GM04503 (cell line): ENCODE measurements around the gene PTPRG.

Source experiments
- DNase-seq: peaks from one replicate; pipeline ENCODE4 v3.0.0-alpha.2; 2012; ENCODE audit warnings: low read depth

The PTPRG gene

GRCh38 chr3:62122819-62123218, 561.4 kb downstream of the PTPRG start:
- DNase-seq, result no peak

GRCh38 chr3:62125380-62125779, 564.0 kb downstream of the PTPRG start:
- no peak for DNase-seq

GRCh38 chr3:62127116-62127515, 565.7 kb downstream of the PTPRG start:
- no peak for DNase-seq

DNA sequence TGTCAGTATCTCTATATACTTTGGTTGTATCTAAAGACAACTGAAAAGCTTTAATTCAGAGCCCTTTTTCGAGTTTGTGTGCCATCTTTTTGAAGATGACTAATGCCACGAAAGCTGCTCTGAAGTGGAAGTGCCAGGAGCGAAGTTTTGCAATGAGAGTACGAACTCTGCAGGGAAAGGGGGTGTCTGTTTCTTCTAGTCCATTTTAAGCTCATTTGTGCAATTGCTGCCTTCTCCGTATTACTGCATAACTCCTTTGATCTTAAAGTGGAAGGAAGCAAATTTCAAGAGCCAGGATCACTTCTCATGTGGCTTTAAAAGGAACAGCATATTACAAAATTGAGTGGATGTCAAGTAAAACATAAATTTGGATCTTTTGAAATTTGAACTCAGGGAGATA, 566.7 kb downstream of the PTPRG start:
- peak; percentile 13 for DNase-seq

DNA sequence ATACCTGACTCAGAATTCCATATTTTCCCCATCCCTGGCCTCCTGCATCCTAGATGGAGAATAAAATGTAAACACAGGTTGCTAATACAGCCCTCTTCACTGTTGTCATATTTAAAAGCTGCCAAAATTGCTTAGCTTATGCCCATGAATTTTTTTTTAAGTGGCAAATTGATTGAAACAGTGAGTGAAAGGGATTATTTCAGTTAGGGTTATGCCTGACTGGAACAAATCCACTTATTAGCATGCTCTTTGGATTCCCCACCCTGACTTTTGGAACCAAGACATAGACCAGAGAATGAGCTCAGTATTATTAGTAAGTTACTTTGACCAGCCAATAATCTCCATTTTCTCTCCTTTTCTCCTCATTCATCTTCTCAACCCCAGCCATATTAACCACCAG, 567.3 kb downstream of the PTPRG start:
- DNase-seq, result no peak

DNA sequence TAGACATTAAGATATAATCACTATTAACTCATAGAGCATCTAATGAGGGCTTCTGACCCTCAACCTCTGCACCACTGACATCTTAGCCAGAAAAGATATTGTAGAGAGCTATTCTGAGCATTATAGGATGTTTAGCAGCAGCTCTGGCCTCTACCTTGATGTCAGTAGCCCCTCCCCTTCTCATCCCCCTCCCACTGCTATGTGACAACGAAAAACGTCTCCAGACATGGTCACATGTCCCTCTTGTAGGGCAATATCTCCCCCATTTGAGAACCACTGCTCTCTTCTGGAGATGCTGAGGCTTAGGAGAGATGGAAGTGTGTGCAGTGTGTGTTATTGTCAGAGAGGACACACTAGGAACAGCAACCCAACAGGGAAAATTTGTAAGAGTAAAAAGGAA, 569.7 kb downstream of the PTPRG start:
- no peak for DNase-seq

GRCh38 chr3:62131620-62132019, 570.2 kb downstream of the PTPRG start:
- DNase-seq, result no peak

DNA sequence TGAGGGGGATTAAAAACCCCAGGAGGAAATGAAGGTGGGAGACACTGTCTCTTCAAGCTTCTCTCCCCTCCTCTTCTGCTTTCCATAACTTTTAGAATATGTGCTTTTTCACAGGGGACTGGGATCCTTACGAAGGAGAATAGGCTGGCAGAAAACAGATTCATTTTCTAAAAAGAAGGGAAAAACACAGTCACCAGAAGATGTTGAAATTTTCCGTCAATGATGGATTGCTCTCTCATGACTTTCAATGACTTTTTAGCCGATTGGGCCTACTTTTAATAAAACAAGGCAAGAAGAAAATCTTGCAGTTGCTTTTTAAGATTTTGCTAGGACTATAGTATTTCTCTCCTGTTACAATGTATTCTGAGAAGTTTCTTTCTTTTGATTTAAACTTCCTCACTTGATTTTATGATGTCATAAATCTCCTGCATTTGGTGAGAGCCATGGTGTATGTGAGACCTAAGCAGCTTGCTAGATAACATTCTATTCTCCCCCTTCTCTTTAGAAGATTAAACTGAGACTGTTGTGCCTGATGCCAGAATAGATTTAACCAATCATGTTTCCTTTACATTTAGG, 570.7 kb downstream of the PTPRG start:
- DNase-seq, result no peak

DNA sequence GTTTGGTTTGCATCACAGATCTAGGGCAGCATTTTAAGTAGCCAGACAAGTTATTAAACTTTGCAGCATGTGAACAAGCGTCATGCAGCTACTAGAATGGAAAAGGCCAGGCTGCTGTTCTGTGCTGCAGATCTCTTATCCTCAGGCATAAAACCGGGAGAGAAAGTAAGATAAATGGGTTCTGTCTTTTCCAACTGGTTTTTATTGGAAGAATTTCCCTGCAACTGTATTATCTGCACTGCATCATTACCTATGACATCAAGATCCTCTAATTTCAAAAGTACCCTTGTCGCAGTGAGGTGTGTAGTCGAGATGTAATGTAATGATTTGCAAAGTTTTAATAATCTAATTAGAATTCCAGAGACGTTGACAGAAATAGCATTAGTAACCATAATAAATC, 571.6 kb downstream of the PTPRG start:
- no peak for DNase-seq

DNA sequence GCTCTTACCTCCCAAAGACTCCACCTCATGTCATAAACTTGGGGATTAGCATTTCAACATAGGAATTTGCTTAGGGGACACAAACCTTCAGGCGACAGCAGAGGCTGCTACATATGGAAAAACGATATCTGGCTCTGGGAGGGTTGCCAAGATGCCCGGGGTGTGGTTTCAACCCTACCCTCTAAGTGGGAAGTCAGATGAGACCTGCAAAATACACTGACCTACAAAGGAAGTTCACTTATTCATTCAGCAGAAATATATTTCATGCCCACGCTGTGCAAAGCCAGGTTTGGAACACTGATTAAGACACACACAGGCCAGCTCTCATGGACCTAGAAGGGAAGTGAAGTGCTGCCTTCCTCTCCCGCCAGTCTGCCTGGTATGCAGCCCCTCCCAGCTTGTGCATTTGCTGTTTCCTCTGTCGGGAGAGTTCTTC, 572.7 kb downstream of the PTPRG start:
- no peak for DNase-seq

DNA sequence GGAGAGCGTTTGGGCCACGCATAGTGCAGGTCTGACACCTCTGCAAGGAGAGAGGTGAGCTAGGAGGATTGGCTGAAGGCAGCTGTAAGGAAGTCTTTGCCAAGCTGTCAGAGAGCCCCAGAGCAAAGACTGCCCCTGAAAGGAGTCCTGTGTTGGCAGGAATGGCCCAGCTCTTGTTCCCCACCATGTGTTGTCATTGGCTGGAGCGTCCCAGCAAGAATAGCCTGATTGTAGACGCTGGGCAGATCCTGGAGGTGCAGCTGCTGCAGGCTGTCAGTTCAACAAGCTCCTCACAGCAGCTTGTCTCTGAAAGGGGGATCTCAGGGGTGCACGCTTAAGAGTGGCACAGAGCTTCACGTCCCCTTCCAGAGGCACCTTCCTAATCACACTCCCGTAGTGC, 574.4 kb downstream of the PTPRG start:
- no peak for DNase-seq

DNA sequence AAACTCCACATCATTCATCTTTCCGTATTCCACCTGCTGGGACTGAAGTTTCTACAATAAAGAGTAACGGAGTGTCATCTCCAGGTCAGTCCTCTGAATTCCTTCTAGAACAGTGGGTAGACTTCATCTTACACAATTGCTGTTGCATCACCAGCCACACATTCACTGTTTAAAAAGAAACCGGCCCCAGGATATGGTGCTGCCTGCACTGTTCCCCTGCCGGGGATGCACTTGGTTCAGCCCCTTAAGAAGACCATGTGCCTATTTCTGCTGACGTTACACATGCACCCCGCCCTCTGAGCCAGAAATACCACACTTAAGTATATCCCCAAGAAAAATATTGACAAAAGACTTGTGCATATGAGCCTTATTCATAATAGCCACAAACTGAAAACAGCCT, 578.6 kb downstream of the PTPRG start:
- DNase-seq, result no peak

- DNase-seq, result no peak
These were observed 581.1 kb downstream of the PTPRG start for GRCh38 chr3:62142331-62143085.

GRCh38 chr3:62143843-62144450, 582.6 kb downstream of the PTPRG start:
- DNase-seq, result no peak

DNA sequence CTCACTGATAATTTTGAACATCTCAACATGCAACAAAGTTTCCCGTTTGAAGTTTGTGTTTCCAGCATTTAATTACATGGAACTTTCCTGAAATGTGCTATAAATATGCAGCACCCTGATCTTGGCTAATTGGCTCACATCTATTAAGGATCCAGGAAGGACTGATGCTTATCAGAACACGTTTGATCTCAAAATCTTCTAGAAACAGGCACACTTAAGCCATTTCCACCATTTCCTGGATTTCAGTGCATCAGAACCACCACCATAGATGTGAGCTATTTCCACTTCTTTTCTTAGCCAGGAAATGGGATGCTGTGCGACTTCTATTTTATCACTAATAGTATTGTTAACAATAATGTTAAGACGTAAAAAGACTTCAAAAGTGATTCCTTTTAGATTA, 583.1 kb downstream of the PTPRG start:
- DNase-seq, result no peak

GRCh38 chr3:62145086-62145757, 583.9 kb downstream of the PTPRG start:
- no peak for DNase-seq

- no peak for DNase-seq
These were observed 588.2 kb downstream of the PTPRG start for GRCh38 chr3:62149539-62149938.

DNA sequence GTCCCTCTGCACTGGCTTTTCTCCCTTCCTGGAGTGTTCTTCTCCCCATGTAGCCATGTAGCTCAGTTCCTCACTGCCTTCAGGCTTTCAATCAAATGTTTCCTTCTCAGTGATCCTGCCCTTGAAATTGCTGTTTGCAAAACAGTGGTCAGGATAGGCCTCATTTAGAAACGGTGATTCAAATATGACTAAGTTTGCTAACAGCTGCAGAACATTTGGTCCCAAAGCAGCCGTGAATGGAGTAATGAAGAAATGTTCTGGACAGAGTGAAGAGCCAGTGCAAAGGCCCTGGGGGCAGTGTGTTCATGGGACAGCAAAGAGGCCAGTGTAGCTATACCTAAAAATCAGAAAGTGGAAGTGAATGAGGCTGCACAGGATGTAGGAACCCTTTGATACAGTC, 588.6 kb downstream of the PTPRG start:
- peak; percentile 50 for DNase-seq

GRCh38 chr3:62151591-62151990, 590.2 kb downstream of the PTPRG start:
- no peak for DNase-seq

DNA sequence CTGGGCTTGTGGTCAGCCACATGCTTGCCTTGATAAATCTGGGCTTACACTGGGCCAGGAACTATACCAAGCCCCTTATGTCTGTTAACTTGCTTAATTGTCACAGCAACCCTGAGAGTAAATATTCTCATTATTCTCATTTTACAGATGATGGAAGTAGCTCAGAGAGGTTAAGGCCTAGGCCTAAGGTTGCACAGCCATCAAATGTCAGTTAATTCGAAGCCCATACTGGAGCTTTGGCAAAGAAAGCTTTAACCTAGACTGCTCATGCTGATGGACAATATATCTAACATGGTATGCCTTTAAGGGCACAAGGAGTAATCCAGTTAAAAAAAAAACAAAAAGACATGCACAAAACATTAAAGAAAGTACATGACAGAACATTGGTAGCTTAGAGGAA, 591.9 kb downstream of the PTPRG start:
- no peak for DNase-seq

- no peak for DNase-seq
These were observed 593.2 kb downstream of the PTPRG start for GRCh38 chr3:62154457-62155148.

DNA sequence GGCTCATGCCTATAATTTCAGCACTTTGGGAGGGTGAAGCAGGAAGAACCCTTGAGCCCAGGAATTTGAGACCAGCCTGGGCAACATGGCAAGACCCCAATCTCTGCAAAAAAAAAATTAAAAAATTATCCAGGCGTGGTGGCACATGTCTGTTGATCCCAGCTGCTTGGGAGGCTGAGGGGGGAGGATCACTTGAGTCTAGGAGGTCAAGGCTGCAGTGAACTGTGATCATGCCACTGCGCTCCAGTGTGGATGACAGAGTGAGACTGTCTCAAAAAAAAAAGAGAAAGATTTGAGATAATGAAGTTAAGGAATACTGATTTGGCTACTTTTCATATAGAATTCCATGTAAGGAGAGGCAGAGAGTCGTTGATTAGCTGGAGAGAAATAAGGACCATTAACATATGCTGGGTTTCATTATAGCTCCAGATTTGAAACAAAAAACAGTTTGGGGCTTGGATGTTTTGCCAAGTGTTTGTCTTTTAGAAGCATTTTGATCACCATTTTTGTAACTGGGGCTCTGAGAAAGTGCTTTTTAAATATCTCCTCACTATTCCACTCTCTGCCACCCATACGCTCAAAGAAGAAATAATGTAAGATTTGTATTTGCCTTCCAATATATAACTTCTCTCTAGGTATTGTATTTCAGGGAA, 597.8 kb downstream of the PTPRG start:
- no peak for DNase-seq
